HL-60/S4 (cell line): ENCODE data around the gene UBN1.

Experiments
- in situ Hi-C: fragments of 300-500 bp; cut with MboI; formaldehyde crosslinking; loops from 2 replicates; pipeline ENCODE4 v1.14.3; 2022; ENCODE audit warnings: low sequenced_read_pairs

The UBN1 gene, protein sequence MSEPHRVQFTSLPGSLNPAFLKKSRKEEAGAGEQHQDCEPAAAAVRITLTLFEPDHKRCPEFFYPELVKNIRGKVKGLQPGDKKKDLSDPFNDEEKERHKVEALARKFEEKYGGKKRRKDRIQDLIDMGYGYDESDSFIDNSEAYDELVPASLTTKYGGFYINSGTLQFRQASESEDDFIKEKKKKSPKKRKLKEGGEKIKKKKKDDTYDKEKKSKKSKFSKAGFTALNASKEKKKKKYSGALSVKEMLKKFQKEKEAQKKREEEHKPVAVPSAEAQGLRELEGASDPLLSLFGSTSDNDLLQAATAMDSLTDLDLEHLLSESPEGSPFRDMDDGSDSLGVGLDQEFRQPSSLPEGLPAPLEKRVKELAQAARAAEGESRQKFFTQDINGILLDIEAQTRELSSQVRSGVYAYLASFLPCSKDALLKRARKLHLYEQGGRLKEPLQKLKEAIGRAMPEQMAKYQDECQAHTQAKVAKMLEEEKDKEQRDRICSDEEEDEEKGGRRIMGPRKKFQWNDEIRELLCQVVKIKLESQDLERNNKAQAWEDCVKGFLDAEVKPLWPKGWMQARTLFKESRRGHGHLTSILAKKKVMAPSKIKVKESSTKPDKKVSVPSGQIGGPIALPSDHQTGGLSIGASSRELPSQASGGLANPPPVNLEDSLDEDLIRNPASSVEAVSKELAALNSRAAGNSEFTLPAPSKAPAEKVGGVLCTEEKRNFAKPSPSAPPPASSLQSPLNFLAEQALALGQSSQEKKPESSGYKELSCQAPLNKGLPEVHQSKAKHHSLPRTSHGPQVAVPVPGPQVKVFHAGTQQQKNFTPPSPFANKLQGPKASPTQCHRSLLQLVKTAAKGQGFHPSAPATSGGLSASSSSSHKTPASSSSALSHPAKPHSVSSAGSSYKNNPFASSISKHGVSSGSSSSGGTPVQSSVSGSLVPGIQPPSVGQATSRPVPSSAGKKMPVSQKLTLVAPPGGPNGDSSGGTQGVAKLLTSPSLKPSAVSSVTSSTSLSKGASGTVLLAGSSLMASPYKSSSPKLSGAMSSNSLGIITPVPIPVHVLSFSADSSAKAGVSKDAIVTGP (N-terminal part only)

DNA sequence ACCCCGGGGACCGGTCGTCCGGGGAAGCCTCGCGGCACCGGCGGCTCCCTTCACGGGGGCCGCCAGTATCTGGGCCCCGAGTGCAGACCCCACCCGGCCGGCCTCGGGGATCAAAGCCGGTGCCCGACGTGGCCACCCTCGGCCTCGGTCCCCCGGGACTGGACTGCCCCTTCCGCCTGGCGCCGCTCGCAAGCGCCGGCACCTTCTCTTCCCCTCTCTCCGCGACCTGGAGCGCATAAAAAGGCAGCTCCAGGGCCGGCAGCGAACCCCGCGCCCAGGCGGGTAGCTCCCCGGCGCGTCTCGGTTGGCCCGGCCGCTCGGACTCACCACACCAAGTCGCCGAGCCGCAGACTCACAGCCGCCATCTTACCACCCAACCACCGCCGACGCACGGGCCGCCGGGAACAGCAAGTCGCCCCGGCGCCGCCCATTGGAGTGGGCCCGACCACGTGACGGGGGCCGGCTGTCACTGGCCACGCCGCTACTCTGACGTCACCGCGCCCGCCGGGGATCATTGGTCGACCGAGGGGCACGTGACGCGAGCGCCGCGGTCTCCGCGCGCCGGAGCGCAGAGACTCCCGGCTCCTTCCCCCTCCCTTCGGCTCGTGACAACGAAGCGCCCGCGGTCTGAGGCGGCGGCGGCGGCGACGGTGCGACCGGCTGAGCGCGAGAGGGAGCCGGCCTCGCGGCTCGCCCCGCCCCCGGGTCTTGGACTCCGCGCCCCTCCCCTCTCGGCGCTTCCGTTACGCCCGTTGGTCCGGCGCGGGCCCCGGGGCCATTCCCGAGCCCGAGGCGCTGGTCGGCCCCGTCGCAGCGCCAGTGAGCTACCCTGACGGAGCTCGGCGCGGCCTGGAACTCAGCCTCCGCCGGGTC lies at the start of gene UBN1, which contains the start of gene GLYR1:
TSS of gene UBN1 (plus strand) at position 581 of the 873 bp plus-strand sequence. CDS start 5,437 bp downstream, outside the sequence.
TSS of gene GLYR1 (minus strand) at position 388 of the 873 bp plus-strand sequence. CDS start at position 365, 23 bp downstream.
- in situ Hi-C loops = no loop called here

DNA sequence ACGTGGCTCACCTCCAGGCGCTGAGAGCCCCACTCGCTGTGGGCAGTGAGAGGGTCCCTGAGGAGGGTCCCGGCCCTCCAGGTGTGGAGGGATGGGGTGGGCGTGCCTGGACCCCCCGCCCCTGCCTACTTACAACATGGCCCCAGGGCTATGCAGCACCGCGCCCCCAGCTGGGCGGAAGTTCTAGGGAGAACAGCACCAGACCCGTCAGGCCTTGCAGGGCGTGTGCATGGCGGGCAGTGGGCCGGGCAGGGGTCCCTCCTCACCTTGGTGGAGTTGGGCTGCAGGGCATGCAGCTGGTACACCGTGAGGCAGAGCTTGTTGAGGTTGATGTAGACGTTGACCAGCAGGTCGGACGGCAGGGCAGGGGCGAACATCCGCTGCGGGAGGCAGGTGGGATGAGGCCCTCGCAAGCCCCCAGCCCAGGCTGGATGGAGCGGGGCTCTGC lies 49.5 kb upstream of the UBN1 start:
- in situ Hi-C loops = no loop called here

DNA sequence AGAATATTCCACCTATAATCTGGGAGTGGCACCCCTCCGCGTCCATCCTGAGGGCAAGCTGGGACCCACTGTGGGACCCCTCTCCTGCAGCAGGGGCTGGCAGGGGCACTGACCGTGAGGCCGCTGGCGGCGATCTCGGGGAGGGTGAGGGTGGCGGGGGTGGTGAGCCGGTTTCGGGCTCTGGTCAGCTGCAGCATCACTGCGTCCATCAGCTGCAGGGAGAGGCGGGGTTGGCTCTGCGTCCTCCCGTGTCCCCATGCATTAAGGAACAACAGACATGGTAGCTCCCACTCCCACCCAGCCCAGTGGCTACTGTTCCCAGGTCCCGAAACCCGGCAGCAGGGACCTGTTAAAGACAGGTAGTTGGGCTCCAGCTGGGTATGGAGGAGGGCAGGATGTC lies 48.8 kb upstream of the UBN1 start:
- in situ Hi-C loops = no loop called here

DNA sequence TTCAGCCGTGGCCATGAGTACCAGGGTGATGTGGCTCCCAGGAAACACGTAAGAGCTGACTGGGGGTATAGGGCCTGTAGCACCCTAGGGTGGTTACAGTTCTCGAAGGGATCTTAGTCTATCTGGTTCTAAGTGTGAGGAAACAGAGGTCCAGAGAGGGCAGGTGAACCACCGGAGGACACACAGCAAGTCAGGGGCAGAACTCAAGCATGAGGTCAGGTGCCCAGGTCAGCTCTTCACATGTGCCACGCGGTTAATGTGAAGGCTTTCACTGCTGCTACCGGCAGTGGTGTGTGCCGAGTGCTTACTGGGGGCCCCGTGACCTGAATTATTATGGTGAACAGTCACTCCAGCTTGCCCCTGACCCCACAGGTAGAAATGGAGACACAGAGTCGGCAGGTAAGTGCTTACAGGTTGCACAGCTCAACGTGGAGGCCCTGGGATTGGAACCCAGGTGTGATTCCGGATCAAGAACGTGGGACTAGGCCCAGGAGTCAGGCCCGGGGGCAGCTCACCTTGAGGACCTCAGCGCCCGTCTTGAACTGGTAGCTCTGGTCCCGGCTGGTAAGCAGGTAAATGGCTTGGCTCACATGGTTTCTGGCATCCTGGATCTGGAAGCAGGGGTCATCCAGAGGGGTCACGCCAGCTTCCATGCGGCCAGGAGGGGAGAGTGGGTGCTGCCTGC lies 48.0 kb upstream of the UBN1 start:
- in situ Hi-C loops = no loop called here

DNA sequence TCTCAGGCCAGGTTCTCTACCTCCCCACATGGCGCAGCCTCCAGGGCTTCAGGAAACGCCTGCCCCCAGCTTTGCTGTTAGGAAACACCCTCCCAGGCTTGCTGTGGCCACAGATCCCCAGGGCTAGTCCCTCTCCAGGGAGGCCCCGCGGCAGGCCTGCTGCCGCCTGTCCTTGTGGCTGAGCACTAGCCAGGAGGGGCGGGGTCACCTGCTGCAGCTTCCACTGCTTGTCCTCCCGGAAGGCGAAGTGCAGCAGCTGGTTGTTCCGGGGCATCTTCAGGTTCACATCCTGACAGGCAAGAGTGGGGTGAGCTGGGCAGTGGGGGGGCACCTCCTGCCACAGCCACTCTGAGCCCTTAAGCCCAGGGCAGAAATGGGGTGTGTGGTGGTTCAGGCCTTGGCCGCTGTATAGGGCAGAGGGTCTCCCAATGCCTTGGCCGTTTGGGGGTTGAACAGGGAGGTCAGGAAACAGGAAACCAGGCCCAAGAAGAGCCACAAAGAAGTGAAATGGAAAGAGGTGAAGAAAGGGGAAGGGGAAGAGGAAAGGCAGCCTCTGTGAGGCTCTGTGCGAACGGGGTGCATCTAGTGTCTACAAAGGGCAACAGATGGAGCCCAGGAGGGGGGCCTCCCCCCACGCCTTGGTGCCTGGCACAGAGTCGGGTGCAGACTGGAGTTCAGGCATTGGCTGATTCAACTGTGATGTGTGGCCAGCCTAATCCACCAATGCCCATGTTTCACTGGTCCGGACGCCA lies 46.8 kb upstream of the UBN1 start:
- in situ Hi-C loops = no loop called here

DNA sequence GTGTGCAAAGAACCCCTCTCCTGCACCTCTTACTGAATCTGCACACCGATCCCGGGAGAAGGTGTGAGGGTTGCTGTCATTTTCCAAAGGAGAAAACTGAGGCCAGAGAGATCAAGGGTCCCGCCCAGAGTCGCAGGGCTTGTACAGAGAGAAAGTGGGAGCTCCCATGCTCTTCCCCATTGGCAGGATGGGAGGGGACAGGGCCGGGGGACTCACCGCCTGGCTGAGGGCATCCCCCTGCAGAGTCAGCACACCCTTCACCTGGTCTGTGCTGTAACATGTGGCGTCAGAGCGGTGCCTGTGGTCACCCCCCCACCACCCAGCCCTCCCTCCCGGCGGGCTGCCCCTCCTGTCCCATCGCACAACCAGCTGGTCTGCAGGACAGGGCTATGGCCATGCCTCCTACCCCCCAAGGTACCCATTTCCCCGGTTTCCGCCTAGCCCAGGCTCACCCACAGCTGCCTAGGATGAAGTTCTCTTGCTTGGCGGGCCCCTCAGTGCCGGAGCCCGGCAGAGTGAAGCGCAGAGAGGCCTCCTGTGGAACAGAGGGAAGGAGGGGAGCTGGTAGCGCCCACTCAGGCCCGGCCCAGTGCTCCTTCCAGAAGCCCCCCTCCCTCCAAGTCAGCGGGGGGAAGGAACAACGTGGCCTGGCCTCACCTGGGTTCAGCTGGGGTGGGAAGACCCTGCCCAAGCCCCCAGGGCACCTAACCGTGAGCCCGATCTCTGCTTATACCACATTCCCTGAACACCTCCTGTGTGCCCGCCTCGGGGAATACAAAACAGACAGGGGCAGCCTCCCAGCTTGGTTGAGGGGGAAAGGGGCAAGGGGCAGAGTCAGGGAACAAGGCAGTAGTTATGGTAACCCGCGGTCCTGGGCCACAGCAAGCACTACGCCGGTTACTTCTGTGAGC lies 46.0 kb upstream of the UBN1 start:
- in situ Hi-C loops = no loop called here

DNA sequence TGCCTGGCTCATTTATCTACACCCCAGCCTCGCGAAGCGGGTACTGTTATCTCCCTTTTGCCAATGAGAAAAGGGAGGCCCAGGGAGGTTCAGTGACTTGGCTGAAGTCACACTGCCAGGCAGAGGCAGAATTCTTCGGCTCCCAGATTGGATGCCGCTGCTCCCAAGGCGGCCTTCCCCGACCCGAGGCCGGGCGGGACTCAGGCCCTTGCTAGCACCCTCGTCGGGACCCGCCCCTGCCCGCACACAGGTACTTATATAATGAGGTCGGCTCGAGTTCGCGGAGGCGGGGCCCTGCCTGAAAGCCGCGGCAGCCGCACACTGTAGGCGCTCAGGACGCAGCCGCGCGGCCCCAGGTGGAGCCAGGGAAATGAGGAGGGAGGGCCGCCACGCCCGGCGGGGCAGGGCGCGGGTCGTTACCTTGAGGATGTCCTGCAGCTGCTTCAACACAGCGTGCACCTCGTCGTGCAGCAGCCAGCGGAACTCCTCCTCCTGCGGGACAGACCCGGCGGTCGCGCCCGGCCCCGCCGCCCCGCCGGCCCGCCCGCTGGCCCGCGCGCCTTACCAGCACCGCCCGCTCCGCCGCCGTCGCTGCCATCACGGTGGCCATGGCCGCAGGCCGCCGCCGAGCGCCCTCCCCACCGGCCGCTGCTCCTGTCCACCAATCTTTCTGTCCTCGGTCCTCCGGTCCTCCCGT lies 45.2 kb upstream of the UBN1 start, which contains the start of gene ROGDI:
TSS of gene ROGDI (minus strand) at position 672 of the 697 bp plus-strand sequence. CDS start at position 610, 62 bp downstream.
- in situ Hi-C loops = no loop called here

DNA sequence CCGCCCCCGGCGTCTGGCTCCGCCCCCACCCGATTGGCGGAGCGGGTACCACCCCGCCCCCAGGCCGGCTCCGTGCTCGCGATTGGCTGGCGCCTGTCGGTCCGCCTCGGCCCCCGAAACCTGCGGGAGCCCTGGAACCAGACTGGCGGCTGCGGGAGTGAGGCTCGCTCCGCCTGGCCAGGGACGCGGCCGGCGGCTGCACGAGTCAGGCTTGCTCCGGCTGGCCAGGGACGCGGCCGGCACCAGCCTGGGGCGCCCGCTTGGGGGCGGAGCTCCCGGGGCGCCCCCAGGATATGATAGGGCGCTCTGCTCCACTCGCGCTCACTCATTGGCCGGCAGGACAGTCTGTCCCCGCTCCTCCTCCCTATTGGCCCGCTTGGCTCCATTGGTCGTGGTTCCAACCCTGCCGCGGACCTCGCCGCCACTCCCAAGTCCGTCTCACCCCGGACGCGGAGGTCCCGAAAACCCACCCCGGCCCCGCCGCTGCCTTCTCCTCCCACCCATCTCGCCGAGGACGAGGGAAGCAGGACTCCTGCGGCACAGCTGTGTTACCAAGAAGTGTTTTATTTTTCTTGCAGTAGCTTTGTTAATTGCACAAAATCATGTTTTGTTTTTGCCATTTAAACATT lies 44.5 kb upstream of the UBN1 start:
- in situ Hi-C loops = no loop called here

DNA sequence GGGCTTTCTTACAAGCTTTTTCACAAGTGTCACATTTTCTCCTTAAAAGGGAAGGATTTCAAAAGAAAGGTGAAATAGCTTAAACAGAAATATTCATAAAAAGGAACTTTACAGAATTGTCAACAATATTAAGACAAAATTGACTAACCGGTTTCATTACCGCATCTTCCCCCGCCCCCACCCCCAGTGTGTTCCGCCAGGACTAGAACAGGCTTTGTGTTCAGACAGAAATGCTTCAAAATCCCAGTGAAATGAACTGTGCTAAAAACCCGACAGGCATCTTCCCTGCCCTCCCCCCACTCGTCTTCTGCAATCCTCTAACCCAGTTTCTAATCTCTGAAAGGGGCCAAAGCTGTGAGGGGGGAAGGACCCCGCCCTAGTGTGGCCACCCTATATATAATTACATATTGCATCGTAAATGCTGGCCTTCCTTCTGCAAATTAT lies 43.9 kb upstream of the UBN1 start:
- in situ Hi-C loops = no loop called here

DNA sequence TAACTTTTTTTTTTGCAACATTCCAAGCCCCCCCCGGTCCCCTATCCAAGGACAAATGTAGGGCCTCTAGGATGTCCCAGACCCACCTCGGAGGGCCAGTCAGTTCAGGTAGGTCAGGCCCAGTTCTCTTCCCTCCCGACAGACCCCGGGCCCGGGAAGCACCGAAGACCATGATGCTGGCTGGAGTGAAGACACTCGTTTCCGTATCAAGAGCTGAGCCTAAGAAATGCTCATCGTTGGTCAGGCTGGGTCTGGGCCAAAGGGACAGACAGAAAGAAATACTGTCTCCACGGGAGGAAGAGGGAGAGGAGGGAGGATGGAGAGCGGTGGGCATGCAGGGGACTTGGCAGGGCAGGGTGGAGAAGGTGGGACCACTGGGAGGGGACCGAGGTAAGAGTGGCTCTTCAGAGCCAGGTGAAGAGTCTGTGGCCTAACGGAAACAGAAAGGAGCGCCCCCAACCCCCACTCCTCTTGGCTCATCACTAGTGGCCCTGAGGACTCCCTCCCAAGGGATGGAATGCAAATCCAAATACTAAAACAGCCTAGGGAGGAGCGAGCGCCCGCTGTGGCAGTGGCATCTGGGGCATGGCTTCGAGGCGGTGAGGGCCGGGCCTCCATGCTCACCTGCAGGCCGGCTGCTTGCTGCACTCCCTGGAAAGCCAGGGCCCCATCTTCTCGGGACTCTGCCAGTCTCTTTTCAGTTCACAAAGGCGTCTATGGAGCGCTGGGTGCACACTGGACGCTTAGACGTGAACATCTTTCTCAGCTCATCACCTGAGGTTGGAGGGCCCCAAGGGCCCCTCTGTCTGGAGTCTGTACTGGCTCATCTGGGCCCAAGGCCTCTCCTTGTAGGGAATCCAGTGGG lies 43.2 kb upstream of the UBN1 start:
- in situ Hi-C loops = no loop called here

DNA sequence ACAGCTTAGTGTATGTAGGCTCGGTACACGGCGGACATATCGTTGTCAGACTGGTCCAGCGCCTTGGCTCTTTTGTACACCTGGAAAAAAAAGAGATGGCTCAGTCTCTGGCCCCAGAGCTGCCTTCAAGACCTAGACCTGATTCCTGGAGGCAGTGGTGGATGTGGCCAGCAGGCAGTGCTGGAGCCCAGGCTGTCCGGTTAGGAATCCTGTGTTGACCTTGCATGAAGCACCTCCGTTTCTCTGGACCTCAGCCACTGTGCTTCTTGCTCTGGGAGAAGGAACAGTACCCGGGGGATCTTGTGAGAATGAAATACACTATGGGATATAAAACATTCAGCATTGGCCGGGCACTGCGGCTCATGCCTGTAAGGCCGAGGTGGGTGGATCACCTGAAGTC lies 42.0 kb upstream of the UBN1 start:
- in situ Hi-C loops = no loop called here

DNA sequence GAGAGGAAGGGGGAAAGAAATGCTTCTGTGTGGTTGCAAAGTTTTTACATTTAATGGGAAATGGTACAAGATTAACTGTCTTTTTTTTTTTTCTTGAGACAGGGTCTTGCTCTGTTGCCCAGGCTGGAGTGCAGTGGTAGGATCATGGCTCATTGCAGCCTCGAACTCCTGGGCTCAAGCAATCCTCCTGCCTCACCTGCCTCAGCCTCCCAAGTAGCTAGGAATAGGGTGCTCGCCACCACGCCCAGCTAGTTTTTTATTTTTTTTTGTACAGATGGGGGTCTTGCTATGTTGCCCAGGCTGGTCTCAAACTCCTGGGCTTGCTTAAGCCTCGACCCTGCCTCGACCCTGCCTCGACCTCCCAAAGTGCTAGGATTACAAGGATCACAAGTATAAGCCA lies 41.0 kb upstream of the UBN1 start:
- in situ Hi-C loops = no loop called here

DNA sequence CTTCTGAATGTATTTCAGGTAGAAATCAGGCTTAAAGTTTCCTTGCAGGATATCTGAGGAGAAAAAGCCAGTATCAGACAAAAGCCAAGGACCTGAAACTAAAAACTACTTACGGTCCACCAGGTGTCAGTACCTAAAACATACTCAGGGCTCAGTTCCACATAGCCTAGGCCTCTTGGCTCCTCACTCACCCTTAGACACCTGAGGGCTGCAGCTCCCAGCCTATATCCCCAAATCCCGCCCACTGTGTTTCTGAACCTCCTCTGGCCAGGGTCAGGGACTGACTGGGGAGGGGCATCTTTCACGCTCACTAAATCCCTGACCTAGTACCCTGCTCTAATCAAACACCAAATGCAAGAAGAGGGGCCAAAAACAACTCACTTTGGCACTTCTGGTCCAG lies 36.0 kb upstream of the UBN1 start:
- in situ Hi-C loops = no loop called here

DNA sequence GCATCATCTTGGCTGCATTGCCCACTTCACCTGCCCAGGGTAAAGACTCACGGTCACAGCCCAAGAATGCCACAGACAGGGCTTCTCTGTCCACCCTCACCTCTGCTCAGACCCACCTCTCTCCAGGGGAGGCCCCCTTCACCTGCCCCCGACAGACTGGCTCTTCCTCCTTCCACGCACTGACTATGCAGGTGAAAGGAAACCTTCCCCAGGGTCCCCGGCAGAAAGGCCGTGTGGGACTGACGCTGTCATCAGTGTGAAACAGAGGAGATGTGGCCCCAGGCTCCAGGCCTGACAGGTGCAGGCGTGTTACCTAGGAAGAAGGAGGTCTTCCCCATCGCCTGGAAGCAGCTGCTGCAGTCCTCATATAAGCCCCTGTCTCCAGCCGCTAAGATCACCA lies 35.5 kb upstream of the UBN1 start:
- in situ Hi-C loops = no loop called here

DNA sequence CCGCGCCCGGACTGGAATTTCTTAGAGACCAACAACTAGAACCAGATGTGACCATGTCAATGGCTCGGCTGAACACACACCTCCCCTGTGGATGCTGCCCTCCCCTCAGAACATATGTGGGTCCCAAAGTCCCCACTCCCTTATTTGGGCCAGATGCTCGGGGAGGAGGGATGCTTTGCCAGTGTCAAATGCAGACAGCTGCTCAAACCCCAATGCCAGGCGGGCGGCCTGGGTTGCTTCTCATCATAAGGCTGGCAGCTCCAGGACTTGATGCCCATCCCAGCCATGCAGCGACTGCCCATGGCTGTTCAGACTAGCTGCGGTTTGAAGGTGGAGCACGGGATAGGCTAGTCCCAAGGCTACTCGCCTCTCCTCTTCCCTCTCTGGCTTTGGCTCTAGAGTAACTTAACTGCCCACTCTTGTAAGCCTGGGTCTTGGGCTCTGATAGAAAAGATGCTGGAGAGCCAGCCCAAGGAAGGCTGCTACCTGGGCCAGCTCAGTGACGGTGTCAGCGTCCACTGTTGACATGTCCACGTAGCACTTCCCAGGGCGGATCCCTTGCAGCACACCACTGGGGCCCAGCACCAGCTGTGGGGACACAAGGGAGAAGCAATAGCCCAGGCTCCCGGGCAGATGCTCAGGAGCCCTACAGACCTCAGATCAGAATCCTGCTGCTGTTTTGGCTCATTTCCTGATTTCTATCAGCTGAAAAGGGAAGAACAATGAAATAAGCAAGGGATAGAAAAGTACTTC lies 33.9 kb upstream of the UBN1 start:
- in situ Hi-C loops = no loop called here
